ENCODE results near the gene MCM9.

- no peak for TF ChIP-seq CTCF (IDR thresholded peaks at IDR 0.05; ENCODE audit: low read depth, low read length)
- no peak for TF ChIP-seq EZH2phosphoT487 (IDR thresholded peaks at IDR 0.05; ENCODE audit: low read depth)
Measured at GRCh38 chr6:118923035-118923434, 11.9 kb downstream of the MCM9 start.
